H1 (cell line): ENCODE results near the gene FNDC11. TPM values are rescaled to one million over a fixed set of nuclear protein-coding genes. Genes with fewer than 3 reads are reported as not detected.

Experiments
- CTCF ChIA-PET: fragments of 300-600 bp; sonication (Branson Sonifier 250); formaldehyde crosslinking; loops from one replicate; lab custom pipeline; 2021; ENCODE audit not compliant: partially characterized antibody; lab: Charles Lee
- POLR2A ChIA-PET: fragments of 300-600 bp; sonication (Branson Sonifier 250); formaldehyde crosslinking; loops from one replicate; lab custom pipeline; 2021; ENCODE audit warnings: inconsistent platforms; ENCODE audit not compliant: partially characterized antibody; lab: Charles Lee
- DNase-seq, 2 experiments: peaks; one replicate each; pipeline versions ENCODE4 v3.0.0 to v3.0.0-alpha.2; 2010 to 2022; ENCODE audit warnings: low spot score in 2 of 2, low read depth in 1 of 2, mixed read lengths in 1 of 2
- FAIRE-seq: peaks from 2 replicates; lab custom pipeline; 2011; peaks lifted over from hg19 to GRCh38; lab: Jason Lieb, UNC
- H2AFZ ChIP-seq: 2 replicates; pipeline ENCODE4 v1.8.1; 2012; ENCODE audit warnings: low read length, inconsistent platforms
- H2AK5ac ChIP-seq: 2 replicates; pipeline ENCODE4 v1.6.1; 2013; ENCODE audit warnings: low read depth, low read length
- H2BK120ac ChIP-seq: replicated peaks from 2 replicates; pipeline ENCODE3; 2013; ENCODE audit warnings: low read depth, low read length, inconsistent platforms
- H2BK12ac ChIP-seq: 2 replicates; pipeline ENCODE4 v1.6.1; 2013; ENCODE audit warnings: low read depth, low read length
- H2BK15ac ChIP-seq: 2 replicates; pipeline ENCODE4 v1.6.1; 2013; ENCODE audit warnings: low read length
- H2BK20ac ChIP-seq: 2 replicates; pipeline ENCODE4 v1.6.1; 2013; ENCODE audit warnings: low read length
- H2BK5ac ChIP-seq: 2 replicates; pipeline ENCODE4 v1.6.1; 2013; ENCODE audit warnings: low read depth, low read length
- H3K14ac ChIP-seq: 2 replicates; pipeline ENCODE4 v1.6.1; 2013; ENCODE audit warnings: inconsistent platforms; ENCODE audit not compliant: insufficient read length
- H3K18ac ChIP-seq: 2 replicates; pipeline ENCODE4 v1.6.1; 2013; ENCODE audit warnings: low read length; ENCODE audit errors: extremely low read depth
- H3K23ac ChIP-seq: 2 replicates; pipeline ENCODE4 v1.6.1; 2013; ENCODE audit warnings: inconsistent platforms; ENCODE audit not compliant: insufficient read length
- H3K23me2 ChIP-seq: 2 replicates; pipeline ENCODE4 v1.6.1; 2013; ENCODE audit warnings: low read depth, low read length
- H3K27ac ChIP-seq: 2 replicates; pipeline ENCODE4 v1.6.1; 2011; ENCODE audit warnings: low read depth, low read length, inconsistent platforms
- H3K27me3 ChIP-seq, 4 experiments: replicated peaks in 1 of 4; 1 replicate in 1 of 4; 2 replicates in 3 of 4; pipeline versions ENCODE4 v1.6.1 to v1.8.1; 2011 to 2013; ENCODE audit warnings: low read length in 3 of 4, mild to moderate bottlenecking in 3 of 4, inconsistent platforms in 2 of 4, mixed read lengths in 2 of 4, moderate library complexity in 1 of 4; ENCODE audit not compliant: control insufficient read depth in 3 of 4, insufficient read depth in 3 of 4; ENCODE audit errors: extremely low read depth in 1 of 4
- H3K36me3 ChIP-seq, 4 experiments: 2 replicates each; pipeline versions ENCODE4 v1.6.1 to v1.8.1; 2011 to 2013; ENCODE audit warnings: mild to moderate bottlenecking in 4 of 4, low read length in 3 of 4, moderate library complexity in 2 of 4, control low read depth in 1 of 4, inconsistent platforms in 1 of 4; ENCODE audit not compliant: insufficient read depth in 4 of 4, control insufficient read depth in 2 of 4
- H3K4ac ChIP-seq: replicated peaks from 2 replicates; pipeline ENCODE3; 2013; ENCODE audit warnings: low read length, low read depth, mixed read lengths, inconsistent platforms; ENCODE audit not compliant: insufficient read length
- H3K4me1 ChIP-seq, 4 experiments: replicated peaks in 1 of 4; 1 replicate in 1 of 4; 2 replicates in 3 of 4; pipeline versions ENCODE4 v1.6.1 to v1.8.1; 2011 to 2013; ENCODE audit warnings: low read length in 3 of 4, inconsistent platforms in 2 of 4, mixed read lengths in 1 of 4; ENCODE audit not compliant: insufficient read depth in 4 of 4, control insufficient read depth in 3 of 4
- H3K4me2 ChIP-seq, 2 experiments: 2 replicates each; pipeline versions ENCODE4 v1.6.1 to v1.8.1; 2011 to 2013; ENCODE audit warnings: low read depth in 2 of 2, low read length in 2 of 2, control low read depth in 1 of 2, inconsistent platforms in 1 of 2, mild to moderate bottlenecking in 1 of 2; ENCODE audit not compliant: insufficient read depth in 1 of 2
- H3K4me3 ChIP-seq, 4 experiments: fragments of 200-600, 300-600 bp in 1 of 4; sonication (generic), shearing (Covaris generic), sonication (Bioruptor Twin) in 1 of 4; 2 replicates each; pipeline versions ENCODE4 v1.5.1 to v1.8.1; 2011 to 2016; ENCODE audit warnings: low read length in 4 of 4, low read depth in 3 of 4, control low read depth in 2 of 4, inconsistent platforms in 2 of 4, mild to moderate bottlenecking in 2 of 4, mixed read lengths in 1 of 4, moderate library complexity in 1 of 4; ENCODE audit not compliant: insufficient read depth in 2 of 4; ENCODE audit errors: extremely low read depth in 1 of 4
- H3K56ac ChIP-seq: replicated peaks from 2 replicates; pipeline ENCODE3; 2013; ENCODE audit warnings: low read depth, mild to moderate bottlenecking, mixed read lengths, low read length, inconsistent platforms; ENCODE audit not compliant: insufficient read length
- H3K79me1 ChIP-seq: 2 replicates; pipeline ENCODE4 v1.6.1; 2013; ENCODE audit warnings: low read depth, low read length, control low read depth
- H3K79me2 ChIP-seq, 2 experiments: 2 replicates each; pipeline versions ENCODE4 v1.6.1 to v1.8.1; 2012 to 2013; ENCODE audit warnings: low read length in 2 of 2, mild to moderate bottlenecking in 2 of 2, inconsistent platforms in 1 of 2; ENCODE audit not compliant: insufficient read depth in 2 of 2, control insufficient read depth in 1 of 2
- H3K9ac ChIP-seq, 4 experiments: replicated peaks in 1 of 4; 1 replicate in 1 of 4; 2 replicates in 3 of 4; pipeline versions ENCODE4 v1.6.1 to v1.8.1; 2011 to 2013; ENCODE audit warnings: low read depth in 3 of 4, low read length in 3 of 4, control low read depth in 2 of 4, mild to moderate bottlenecking in 2 of 4, moderate library complexity in 2 of 4, inconsistent platforms in 1 of 4; ENCODE audit errors: extremely low read depth in 1 of 4
- H3K9me3 ChIP-seq, 2 experiments: 2 replicates each; pipeline versions ENCODE4 v1.6.1 to v1.8.1; 2012 to 2013; ENCODE audit warnings: mild to moderate bottlenecking in 2 of 2, moderate library complexity in 2 of 2, control low read depth in 1 of 2, inconsistent platforms in 1 of 2, low read depth in 1 of 2, low read length in 1 of 2, mixed read lengths in 1 of 2; ENCODE audit not compliant: insufficient read depth in 2 of 2
- H4K20me1 ChIP-seq, 2 experiments: replicated peaks in 1 of 2; 2 replicates each; pipeline versions ENCODE3 to v1.8.1; 2011 to 2013; ENCODE audit warnings: inconsistent platforms in 2 of 2, low read length in 2 of 2, mild to moderate bottlenecking in 1 of 2; ENCODE audit not compliant: insufficient read depth in 2 of 2, control insufficient read depth in 1 of 2
- H4K5ac ChIP-seq: 2 replicates; pipeline ENCODE4 v1.6.1; 2013; ENCODE audit warnings: low read length, low read depth, mixed read lengths, inconsistent platforms; ENCODE audit not compliant: insufficient read length
- H4K8ac ChIP-seq: 2 replicates; pipeline ENCODE4 v1.8.0; 2013; ENCODE audit warnings: mild to moderate bottlenecking, moderate library complexity, low read length, inconsistent platforms; ENCODE audit not compliant: insufficient read depth; ENCODE audit errors: extremely low read depth
- H4K91ac ChIP-seq: replicated peaks from 2 replicates; pipeline ENCODE3; 2013; ENCODE audit warnings: low read length, mixed read lengths, inconsistent platforms; ENCODE audit not compliant: insufficient read length
- BCL11A ChIP-seq, 2 experiments: IDR thresholded peaks; one replicate each; pipeline ENCODE4 v1.6.1; 2011; ENCODE audit warnings: low read depth in 2 of 2, low read length in 2 of 2, mild to moderate bottlenecking in 2 of 2
- CTCF ChIP-seq, 3 experiments: IDR thresholded peaks; 1 replicate in 2 of 3; 2 replicates in 1 of 3; pipeline versions ENCODE4 v1.5.1 to v1.6.1; 2011; ENCODE audit warnings: low read length in 3 of 3, mild to moderate bottlenecking in 3 of 3, inconsistent platforms in 2 of 3, low read depth in 1 of 3, moderate library complexity in 1 of 3; ENCODE audit not compliant: insufficient read depth in 1 of 3; ENCODE audit errors: control extremely low read depth in 1 of 3
- EGR1 ChIP-seq: IDR thresholded peaks from 2 replicates; pipeline ENCODE4 v1.6.1; 2011; ENCODE audit warnings: low read depth, low read length, borderline replicate concordance
- JUN ChIP-seq: IDR thresholded peaks from 2 replicates; pipeline ENCODE4 v1.6.1; 2011; ENCODE audit warnings: low read depth, mild to moderate bottlenecking, improper control_type of control experiment, low read length
- JUND ChIP-seq: IDR thresholded peaks from 2 replicates; pipeline ENCODE4 v1.6.1; 2011; ENCODE audit warnings: mild to moderate bottlenecking, improper control_type of control experiment, low read length
- KDM4A ChIP-seq: IDR thresholded peaks from one replicate; pipeline ENCODE4 v1.7.1; 2012; ENCODE audit warnings: low read depth, mild to moderate bottlenecking, moderate library complexity, low read length, inconsistent platforms; ENCODE audit not compliant: severe bottlenecking
- PHF8 ChIP-seq: fragments of 200-600 bp; sonication (generic); conservative IDR thresholded peaks from 2 replicates; pipeline ENCODE4 v1.7.1; 2012; ENCODE audit warnings: low read depth, mild to moderate bottlenecking, inconsistent platforms, low read length, moderate library complexity
- SUZ12 ChIP-seq: fragments of 200-600 bp; sonication (generic); IDR thresholded peaks from 2 replicates; pipeline ENCODE4 v1.6.1; 2012; ENCODE audit warnings: mild to moderate bottlenecking, inconsistent platforms, low read length, moderate library complexity, mixed read lengths
- TCF12 ChIP-seq: IDR thresholded peaks from 2 replicates; pipeline ENCODE4 v1.6.1; 2011; ENCODE audit warnings: low read depth, mild to moderate bottlenecking, low read length
- WGBS, 2 experiments: shearing (Covaris generic) in 1 of 2; methylation state at CpG; one replicate each; pipeline versions ENCODE4 v1.1.6 to v1.1.7; 2013 to 2015; ENCODE audit warnings: low lambda C conversion rate in 2 of 2, mixed read lengths in 2 of 2, inconsistent platforms in 1 of 2, low coverage in 1 of 2, missing lambda C conversion rate in 1 of 2; ENCODE audit not compliant: insufficient replicate concordance in 2 of 2, insufficient coverage in 1 of 2, insufficient read length in 1 of 2; ENCODE audit errors: extremely low coverage in 1 of 2, missing lambda C conversion rate in 1 of 2; 5-methylcytosine and 5-hydroxymethylcytosine counted together
- polyA plus RNA-seq, 7 experiments: library from polyadenylated mRNA; depleted of rRNA in 3 of 7; stranded (reverse) in 5 of 7; unstranded in 2 of 7; fragments of >200 nt in 5 of 7; fragments of 200-250 nt in 2 of 7; gene quantifications; 1 replicate in 5 of 7; 2 replicates in 1 of 7; 4 replicates in 1 of 7; pipeline versions ENCODE4 v1.2.1 to v1.2.3, GENCODE V29; 2011 to 2013; ENCODE audit warnings: missing spikeins in 2 of 7, mixed read lengths in 2 of 7
- total RNA-seq: library from RNA; stranded (reverse); fragmentation: NEBNext Ultra II Directional; extraction: Animal tissue kit (Norgen Biotek cat#: 25700); gene quantifications from 2 replicates; pipeline ENCODE4 v1.2.1, GENCODE V29; 2021

Gene FNDC11
- total and polyA plus RNA-seq, 2 of the 8 experiments (the other 6 are each of a cell fraction or from before 2014, with no cell fraction given): 2.6 to 8.8 TPM

- Histone ChIP-seq H3K36me3 (no peaks in the 10 kb centered on the region), H2BK15ac (no peak overlapping the region), H3K79me2 (no peaks in the 10 kb centered on the region), H2BK5ac (peak overlapping the region; percentile 44; the same call in 1 of the 2 replicates), H4K91ac (no peak overlapping the region), H3K14ac (no peak overlapping the region), H3K4me2 (no peak overlapping the region), H3K23ac (no peak overlapping the region), H4K20me1 (peaks cover 0 to 3% of the 10 kb centered on the region in 2 experiments), H2AFZ (no peak overlapping the region), H3K27me3 (no peaks in the 10 kb centered on the region), H3K27ac (no peak overlapping the region), H3K4me1 (peaks cover 0 to 23% (median 3%) of the 10 kb centered on the region in 4 experiments; a peak in 5 of 7 replicates), H3K23me2 (peaks cover 3% of the 10 kb centered on the region; the same call in 1 of the 2 replicates), H2AK5ac (no peak overlapping the region), H3K4ac (no peak overlapping the region), H3K4me3 (no peak overlapping the region), H3K18ac (no peak overlapping the region; the same call in 1 of the 2 replicates), H4K5ac (no peak overlapping the region), H3K9me3 (no peaks in the 10 kb centered on the region), H4K8ac (no peak overlapping the region; the same call in none of the 2 replicates), H3K79me1 (no peaks in the 10 kb centered on the region; the same call in 1 of the 2 replicates), H2BK20ac (no peak overlapping the region), H3K56ac (no peak overlapping the region), H2BK12ac (peak overlapping the region; percentile 75; the same call in 1 of the 2 replicates), H2BK120ac (no peak overlapping the region), H3K9ac (no peak overlapping the region; a peak in 1 of 7 replicates)
- ChIA-PET CTCF (interaction anchor here (0.6 to 4.8 kb wide), 24 partner anchors 10 to 265 kb away, joined by 3 to 23 read pairs (median 6); partner anchors contain the start of genes FNDC11, HELZ2, LIME1 and SRMS), POLR2A (interaction anchor here (0.6 to 3.7 kb wide), 10 partner anchors 9 to 1420 kb away, joined by 3 to 26 read pairs (median 3); partner anchors contain the start of genes PPDPF and STMN3)
- WGBS, 2 experiments: 88% methylated on average over 34 of the region's 35 CpGs; no CpG with 5 or more reads in 1 of the 2 experiments
- FAIRE-seq (no peak), DNase-seq (no peak)
- TF ChIP-seq PHF8: no peak
- no peak for TF ChIP-seq TCF12
- TF ChIP-seq SUZ12: no peak
- no peak for TF ChIP-seq JUN
- no peak for TF ChIP-seq JUND
- TF ChIP-seq CTCF (IDR thresholded peaks at IDR 0.05; ENCODE audit: control extremely low read depth in 1 of 3, insufficient read depth in 1 of 3, low read depth in 1 of 3, low read length in 3 of 3): no peak
- no peak for TF ChIP-seq EGR1
- TF ChIP-seq BCL11A (IDR thresholded peaks at IDR 0.05; ENCODE audit: low read depth in 2 of 2, low read length in 2 of 2): no peak
- no peak for TF ChIP-seq KDM4A
These were observed 17.6 kb upstream of the FNDC11 start for GRCh38 chr20:63536241-63536977.
